Right lobe of liver (tissue), 4 donors: ENCODE measurements around the gene DIAPH2.

Experiments
- CTCF ChIP-seq, 4 donors: fragments of 200-600 bp in 3 of 4; fragments of 450-650 bp in 1 of 4; IDR thresholded peaks; one replicate each; pipeline versions ENCODE4 v1.5.1 to v1.8.0; 2016 to 2022; ENCODE audit warnings: antibody characterized with exemption in 4 of 4, mild to moderate bottlenecking in 2 of 4
- POLR2A ChIP-seq: fragments of 450-650 bp; IDR thresholded peaks from one replicate; pipeline ENCODE4 v1.6.1; 2017; ENCODE audit warnings: antibody characterized with exemption, mild to moderate bottlenecking
- donor health status: DM: no; HTN: no; CAD: no.
- donor health status: DM: no; HTN: no; CAD: no.
- donor health status: DM: no; HTN: yes; CAD: no.

- TF ChIP-seq POLR2A (no peak), CTCF (IDR thresholded peaks at IDR 0.05) (no peak)
These were observed 645.5 kb downstream of the DIAPH2 start for GRCh38 chrX:97330151-97330550.
